Measurements from ENCODE around the gene VGF.
"Not testable (repeated sequence)": the region's sequence is repeated elsewhere in the genome, so short reads cannot be mapped to it uniquely, and the experiment has no call there.

The VGF gene

DNA sequence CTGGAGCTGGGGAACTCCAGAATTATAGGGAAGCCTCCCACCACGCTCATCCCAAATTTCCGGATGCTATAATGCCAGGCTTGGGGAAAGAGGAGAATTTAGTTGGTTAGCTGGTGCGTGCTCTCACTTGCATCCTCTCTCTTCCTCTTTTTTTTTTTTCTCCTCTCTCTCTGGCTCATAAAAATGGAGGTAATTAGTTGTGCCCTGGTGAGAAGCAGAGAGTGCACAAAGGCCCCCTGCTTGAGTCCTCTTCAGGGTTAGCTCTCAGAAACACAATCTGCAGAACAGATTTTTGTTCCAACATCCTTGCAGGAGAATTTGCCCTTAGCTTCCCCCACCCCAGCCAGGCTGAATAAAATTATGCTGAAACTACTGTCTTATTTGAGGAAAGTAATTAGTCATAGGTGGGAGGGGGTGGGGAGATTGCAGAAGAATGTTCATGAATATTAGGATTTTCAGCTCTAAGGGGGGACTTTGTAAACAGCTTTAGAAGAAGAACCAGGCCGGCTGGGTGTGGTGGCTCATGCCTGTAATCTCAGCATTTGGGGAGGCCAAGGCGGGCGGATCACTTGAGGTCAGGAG is 30.9 kb downstream of the VGF start:
- no peak for DNase-seq (ENCODE audit: low read depth)

- DNase-seq (ENCODE audit: low read depth): no peak
Observed at GRCh38 chr7:101133621-101134398, 31.6 kb downstream of the VGF start.

DNA sequence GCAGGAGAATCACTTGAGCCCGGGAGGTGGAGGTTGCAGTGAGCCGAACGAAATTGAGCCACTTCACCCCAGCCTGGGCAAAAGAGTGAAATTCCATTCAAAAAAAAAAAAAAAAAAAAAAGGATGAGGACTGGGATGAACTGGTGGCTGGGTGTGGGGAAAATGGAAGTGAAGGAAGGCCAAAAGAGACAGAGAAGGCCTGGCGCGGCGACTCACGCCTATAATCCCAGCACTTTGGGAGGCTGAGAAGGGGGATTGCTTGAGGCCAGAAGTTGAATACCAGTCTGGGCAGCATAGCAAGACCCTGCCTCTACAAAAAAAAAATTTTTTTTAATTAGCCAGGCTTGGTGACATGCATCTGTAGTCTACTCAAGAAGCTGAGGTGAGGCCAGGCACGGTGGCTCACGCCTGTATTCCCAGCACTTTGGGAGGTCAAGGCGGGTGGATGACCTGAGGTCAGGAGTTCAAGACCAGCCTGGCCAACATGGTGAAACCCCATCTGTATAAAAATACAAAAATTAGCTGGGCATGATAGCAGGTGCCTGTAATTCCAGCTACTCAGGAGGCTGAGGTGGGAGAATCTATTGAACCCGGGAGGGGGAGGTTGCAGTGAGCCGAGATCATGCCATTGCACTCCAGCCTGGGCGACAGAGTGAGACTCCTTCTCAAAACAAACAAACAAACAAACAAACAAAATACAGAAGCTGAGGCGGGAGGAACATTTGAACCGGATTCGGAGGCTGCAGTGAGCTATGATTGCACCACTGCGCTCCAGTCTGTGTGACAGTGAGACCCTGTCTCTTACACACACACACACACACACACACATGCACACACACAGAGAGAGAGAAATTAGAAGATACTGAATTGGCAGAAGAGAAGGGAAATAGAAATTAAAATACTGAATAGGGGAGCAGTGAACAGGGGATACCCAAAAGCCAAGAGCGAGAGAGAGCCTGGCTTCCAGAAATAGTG is 32.5 kb downstream of the VGF start:
- not testable (repeated sequence) for DNase-seq (ENCODE audit: low read depth)

GRCh38 chr7:101129603-101130117 is 35.7 kb downstream of the VGF start:
- DNase-seq (ENCODE audit: low read depth): no peak

DNA sequence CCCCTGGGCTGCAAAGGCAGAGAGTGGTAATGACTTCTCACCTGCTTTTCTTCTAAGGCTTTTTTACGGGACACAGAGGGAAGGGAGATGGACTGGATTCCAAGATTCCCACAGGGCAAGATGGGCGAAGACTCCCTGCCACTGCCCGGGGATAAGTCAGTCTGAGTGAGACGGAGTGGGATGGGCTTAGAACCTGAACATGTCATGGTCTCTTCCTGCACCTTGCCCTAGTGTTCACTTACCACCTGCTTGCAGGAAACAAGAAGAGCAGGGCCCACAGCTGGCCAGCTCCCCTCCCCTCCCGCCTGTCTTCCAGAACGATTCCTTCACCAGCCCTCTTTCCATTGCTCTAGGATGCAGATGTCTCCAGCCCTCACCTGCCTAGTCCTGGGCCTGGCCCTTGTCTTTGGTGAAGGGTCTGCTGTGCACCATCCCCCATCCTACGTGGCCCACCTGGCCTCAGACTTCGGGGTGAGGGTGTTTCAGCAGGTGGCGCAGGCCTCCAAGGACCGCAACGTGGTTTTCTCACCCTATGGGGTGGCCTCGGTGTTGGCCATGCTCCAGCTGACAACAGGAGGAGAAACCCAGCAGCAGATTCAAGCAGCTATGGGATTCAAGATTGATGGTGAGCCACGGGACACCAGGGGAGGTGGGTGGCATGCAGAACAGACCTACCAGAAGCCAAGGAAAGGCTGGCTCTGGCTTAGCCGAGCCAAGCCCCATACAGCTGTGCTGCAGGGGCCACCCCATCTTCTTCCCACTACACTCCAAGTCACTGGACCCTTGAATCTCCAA is 37.1 kb downstream of the VGF start:
- no peak for DNase-seq (ENCODE audit: low read depth)

DNA sequence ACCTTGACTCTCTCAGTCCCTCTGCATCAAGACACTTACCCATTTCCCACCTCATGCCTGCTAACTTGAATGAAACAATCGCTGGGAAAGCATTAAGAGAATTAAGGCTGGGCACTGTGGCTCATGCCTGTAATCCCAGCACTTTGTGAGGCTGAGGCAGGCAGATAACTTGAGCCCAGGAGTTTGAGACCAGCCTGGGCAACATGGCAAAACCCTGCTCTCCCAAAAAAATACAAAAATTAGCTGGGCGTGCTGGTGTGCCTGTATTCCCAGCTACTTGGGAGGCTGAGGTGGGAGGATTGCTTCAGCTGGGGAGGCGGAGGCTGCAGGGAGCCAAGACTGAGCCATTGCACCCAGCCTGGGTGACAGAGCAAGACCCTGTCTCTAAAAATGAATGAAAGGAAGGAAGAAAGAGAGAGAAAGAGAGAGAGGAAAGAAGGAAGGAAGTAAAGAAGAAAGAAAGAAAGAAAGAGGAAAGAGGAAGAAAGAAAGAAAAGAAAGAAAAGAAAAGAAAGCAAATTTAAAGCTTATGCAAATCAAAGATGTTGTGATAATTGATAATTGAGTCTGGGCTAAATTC is 37.8 kb downstream of the VGF start:
- no peak for DNase-seq (ENCODE audit: low read depth)

DNA sequence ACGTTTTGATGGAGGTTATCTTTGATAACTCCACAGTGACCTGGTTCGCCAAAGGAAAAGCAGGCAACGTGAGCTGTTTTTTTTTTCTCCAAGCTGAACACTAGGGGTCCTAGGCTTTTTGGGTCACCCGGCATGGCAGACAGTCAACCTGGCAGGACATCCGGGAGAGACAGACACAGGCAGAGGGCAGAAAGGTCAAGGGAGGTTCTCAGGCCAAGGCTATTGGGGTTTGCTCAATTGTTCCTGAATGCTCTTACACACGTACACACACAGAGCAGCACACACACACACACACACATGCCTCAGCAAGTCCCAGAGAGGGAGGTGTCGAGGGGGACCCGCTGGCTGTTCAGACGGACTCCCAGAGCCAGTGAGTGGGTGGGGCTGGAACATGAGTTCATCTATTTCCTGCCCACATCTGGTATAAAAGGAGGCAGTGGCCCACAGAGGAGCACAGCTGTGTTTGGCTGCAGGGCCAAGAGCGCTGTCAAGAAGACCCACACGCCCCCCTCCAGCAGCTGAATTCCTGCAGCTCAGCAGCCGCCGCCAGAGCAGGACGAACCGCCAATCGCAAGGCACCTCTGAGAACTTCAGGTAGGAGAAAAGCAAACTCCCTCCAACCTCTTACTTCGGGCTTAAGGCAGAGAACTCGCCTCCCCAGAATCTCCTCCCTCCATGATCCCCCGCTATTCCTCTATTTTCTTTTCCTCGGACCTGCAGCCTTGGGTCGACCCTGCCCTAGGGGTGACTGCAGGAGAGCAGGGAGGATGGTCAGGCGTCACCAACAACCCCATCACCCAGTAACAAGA is 38.5 kb downstream of the VGF start, which contains the start of gene SERPINE1:
Gene SERPINE1 (plus strand): TSS at position 454 of the 809 bp plus-strand sequence. CDS start 1,290 bp downstream, outside the sequence.
- peak; percentile 24 for DNase-seq (ENCODE audit: low read depth)

DNA sequence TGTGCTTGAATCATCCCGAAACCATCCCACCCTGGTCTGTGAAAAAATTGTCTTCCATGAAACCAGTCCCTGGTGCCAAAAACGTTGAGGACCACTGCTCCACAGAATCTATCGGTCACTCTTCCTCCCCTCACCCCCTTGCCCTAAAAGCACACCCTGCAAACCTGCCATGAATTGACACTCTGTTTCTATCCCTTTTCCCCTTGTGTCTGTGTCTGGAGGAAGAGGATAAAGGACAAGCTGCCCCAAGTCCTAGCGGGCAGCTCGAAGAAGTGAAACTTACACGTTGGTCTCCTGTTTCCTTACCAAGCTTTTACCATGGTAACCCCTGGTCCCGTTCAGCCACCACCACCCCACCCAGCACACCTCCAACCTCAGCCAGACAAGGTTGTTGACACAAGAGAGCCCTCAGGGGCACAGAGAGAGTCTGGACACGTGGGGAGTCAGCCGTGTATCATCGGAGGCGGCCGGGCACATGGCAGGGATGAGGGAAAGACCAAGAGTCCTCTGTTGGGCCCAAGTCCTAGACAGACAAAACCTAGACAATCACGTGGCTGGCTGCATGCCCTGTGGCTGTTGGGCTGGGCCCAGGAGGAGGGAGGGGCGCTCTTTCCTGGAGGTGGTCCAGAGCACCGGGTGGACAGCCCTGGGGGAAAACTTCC is 39.2 kb downstream of the VGF start:
- DNase-seq (ENCODE audit: low read depth): no peak

DNA sequence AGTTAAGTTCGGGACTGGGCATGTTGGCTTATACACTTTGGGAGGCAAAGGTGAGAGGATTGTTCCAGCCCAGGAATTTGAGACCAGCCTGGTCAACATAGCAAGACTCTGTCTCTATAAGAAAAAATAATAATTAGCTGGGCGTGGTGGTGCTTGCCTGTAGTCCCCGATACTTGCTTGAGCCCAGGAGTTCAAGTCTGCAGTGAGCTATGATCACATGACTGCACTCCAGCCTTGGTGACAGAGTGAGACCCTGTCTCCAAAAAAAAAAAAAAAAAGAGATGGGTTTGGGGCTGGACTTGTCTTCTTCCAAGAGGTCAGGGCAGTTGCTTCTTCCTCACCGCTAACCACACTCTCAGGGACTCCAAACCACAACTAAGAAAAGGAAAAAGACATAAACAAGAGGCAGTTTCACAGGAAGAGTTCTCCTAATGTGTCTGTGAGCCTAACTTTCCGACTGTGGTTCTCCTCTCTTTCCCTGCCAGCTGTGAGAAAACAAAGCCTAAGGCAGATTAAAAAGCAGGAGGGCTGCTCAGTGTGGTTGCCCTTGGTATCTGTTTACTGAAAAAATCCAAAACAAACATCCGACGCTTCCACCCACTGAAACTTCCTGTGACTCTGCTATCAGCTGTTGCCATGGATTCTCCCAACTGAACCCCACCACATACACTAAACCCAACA is 40.9 kb downstream of the VGF start:
- DNase-seq (ENCODE audit: low read depth): no peak

GRCh38 chr7:101123703-101124068 is 41.7 kb downstream of the VGF start:
- no peak for DNase-seq (ENCODE audit: low read depth)

DNA sequence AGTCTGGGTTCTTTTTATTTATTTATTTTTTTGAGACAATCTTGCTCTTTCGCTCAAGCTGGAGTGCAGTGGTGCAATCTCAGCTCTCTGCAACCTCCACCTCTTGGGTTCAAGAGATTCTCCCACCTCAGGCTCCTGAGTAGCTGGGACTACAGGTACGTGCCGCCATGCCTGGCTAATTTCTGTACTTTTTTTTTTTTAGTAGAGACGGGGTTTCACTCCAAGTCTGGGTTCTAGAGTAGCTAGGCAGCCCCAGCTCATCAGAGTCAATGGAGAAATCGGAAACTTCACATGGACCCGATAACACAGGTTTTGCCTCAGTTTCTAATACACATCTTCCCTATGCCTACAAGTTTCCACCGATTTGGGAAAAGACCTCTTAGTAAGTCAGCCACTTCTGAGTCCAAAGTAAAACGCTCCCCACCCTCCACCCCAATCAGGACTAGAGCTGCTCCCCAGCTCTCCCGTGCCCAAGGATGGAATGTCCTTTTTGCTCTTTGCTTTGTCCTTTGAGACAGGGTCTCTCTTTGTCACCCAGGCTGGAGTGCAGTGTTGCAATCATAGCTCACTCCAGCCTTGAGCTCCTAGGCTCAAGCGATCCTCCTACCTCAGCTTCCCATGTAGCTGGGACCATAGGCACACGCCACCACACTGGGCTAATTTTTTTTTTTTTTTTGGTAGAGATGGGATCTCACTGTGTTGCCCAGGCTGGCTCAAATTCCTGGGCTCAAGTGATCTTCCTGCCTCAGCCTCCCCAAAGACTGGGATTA is 42.3 kb downstream of the VGF start:
- DNase-seq (ENCODE audit: low read depth): no peak

- no peak for DNase-seq (ENCODE audit: low read depth)
Observed at GRCh38 chr7:101121991-101122932, 43.1 kb downstream of the VGF start.

GRCh38 chr7:101121631-101121990 is 43.8 kb downstream of the VGF start:
- not testable (repeated sequence) for DNase-seq (ENCODE audit: low read depth)

GRCh38 chr7:101120315-101120714 is 45.1 kb downstream of the VGF start:
- no peak for DNase-seq (ENCODE audit: low read depth)

DNA sequence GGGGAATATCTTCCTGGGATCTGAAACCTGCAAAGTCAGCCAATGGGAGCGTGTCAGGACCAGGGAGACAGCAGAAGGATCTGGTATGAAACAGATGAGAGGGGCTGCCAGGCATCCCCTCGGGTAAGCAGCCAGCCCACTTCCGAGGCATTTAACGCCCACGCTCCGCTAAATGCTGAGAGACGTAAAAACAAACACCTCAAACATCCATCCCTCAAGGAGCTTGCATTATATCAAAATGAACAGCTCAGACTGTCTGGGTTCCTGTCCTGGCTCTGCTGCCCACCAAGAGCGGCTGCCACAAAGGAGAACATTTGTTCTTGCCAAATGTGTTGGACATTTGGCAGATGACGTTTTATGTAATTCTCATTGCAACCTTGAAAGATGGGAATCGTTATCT is 45.5 kb downstream of the VGF start:
- no peak for DNase-seq (ENCODE audit: low read depth)

DNA sequence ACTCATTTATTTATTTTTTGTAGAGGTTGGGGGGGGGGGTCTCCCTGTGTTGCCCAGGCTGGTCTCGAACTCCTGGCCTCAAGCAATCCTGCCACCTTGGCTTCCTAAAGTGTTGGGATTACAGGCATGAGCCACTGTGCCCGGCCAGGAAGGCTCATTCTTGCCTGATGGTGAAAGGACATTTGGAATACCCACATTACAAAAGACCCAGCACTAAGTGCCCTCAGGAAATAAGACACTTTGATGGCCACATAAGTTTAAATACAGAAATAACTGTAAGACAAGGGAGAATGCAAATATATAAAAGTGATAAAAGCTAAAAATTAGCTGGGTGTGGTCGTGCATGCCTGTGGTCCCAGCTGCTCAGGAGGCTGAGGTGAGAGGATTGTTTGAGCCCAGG is 46.5 kb downstream of the VGF start:
- no peak for DNase-seq (ENCODE audit: low read depth)

DNA sequence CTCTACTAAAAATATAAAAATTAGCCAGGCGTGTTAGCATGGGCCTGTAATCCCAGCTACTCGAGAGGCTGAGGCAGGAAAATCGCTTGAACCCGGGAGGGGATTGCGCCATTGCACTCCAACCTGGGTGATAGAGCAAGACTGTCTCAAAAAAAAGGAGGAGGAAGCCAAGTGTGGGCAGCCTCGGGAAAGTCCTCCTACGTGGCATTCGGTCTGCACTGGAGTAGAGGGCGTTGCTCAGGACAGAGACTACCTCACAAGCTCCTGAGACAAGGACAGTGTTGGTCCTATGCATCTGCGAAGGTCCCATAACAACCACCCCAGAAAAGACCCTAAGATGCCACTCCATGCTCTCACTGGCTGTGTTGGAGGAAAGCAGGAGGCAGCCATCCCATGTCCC is 48.5 kb downstream of the VGF start:
- DNase-seq (ENCODE audit: low read depth): no peak
